Choroid plexus epithelial cell (primary cell): ENCODE measurements around the gene ECI1.
"Not testable (repeated sequence)": the region's sequence is repeated elsewhere in the genome, so short reads cannot be mapped to it uniquely, and the experiment has no call there.

ENCODE experiments used
- DNase-seq: peaks from one replicate; pipeline ENCODE4 v3.0.0-alpha.2; 2010; ENCODE audit warnings: low read depth
- H3K4me3 ChIP-seq: 2 replicates; pipeline ENCODE4 v1.5.1; 2011; ENCODE audit warnings: low read depth, mild to moderate bottlenecking, control low read depth, low read length, moderate library complexity
- CTCF ChIP-seq: conservative IDR thresholded peaks from 2 replicates; pipeline ENCODE4 v1.5.1; 2011; ENCODE audit warnings: low read depth, mild to moderate bottlenecking, control low read depth, inconsistent platforms, low read length, moderate library complexity

The ECI1 gene

GRCh38 chr16:2260250-2260649, 8.9 kb upstream of the ECI1 start:
- no peak for TF ChIP-seq CTCF
- H3K4me3 ChIP-seq = no peak overlapping the region
- no peak for DNase-seq

- not testable (repeated sequence) for DNase-seq
Observed at GRCh38 chr16:2258530-2258929, 7.1 kb upstream of the ECI1 start.

GRCh38 chr16:2257726-2258125, 6.3 kb upstream of the ECI1 start:
- no peak overlapping the region for H3K4me3 ChIP-seq
- DNase-seq = no peak
- no peak for TF ChIP-seq CTCF

More at GRCh38 chr16:2258530-2258929, 7.1 kb upstream of the ECI1 start:
- H3K4me3 ChIP-seq = not testable (repeated sequence)

GRCh38 chr16:2256531-2257140, 5.2 kb upstream of the ECI1 start:
- DNase-seq = no peak
- TF ChIP-seq CTCF = no peak
- H3K4me3 ChIP-seq = no peak overlapping the region

DNA sequence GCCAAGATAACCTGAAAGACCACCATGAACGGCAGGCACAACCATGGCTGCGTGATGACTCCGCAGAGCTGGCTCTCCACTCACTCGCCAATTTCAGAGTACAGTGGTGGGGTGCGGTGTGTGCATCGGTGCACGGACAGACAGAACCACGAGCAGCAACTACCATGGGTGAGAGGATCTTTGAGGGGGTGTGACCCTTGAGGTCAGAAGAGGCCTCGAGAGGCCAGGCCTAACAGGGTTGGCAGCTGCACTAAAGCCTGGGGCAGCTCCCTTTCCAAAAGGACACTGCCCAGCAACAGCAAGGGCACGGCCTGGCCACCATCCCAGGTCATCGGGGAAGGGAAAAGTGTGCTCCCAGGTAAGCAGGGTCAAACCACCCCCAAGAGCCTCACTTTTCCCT, 1.9 kb upstream of the ECI1 start:
- DNase-seq = no peak
- no peak for TF ChIP-seq CTCF
- H3K4me3 ChIP-seq = no peak overlapping the region

GRCh38 chr16:2252806-2253148, 1.4 kb upstream of the ECI1 start:
- DNase-seq = no peak
- no peak overlapping the region for H3K4me3 ChIP-seq
- TF ChIP-seq CTCF = no peak

DNA sequence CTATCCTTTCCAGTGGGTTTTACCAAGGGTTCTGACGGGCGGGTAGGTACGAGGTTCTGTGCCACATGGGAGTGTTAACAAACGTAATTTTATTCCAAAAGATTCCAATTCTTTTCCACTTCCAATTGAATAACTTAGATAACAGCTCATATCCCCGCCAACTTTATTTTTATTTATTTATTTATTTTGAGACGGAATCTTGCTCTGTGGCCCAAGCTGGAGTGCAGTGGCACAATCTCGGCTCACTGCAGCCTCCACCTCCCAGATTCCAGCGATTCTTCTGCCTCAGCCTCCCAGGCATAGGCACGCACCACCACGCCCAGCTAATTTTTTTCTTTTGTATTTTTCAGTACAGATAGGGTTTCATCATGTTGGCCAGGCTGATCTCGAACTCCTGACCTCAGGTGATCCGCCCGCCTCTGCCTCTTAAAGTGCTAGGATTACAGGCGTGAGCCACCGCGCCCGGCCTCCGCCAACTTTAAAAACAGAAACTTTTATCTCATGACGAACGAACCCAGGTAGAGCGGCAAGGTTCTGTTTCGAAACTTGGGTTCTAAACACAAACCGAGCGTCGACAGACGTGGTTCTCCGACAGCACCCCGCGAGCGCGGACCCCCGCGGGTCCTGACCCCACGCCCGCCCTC, 613 bp downstream of the ECI1 start:
- H3K4me3 ChIP-seq = peak overlapping the region; percentile 75
- TF ChIP-seq CTCF = no peak
- DNase-seq = peak; percentile 34
